OCI-LY3 (cell line): ENCODE results near the gene HECW1.

ENCODE experiments used
- EZH2phosphoT487 ChIP-seq: fragments of 200-600 bp; shearing (Covaris generic); IDR thresholded peaks from 2 replicates; pipeline ENCODE4 v1.6.1; 2018; ENCODE audit warnings: antibody characterized with exemption, mixed run types, low read depth
- TF ChIP-seq, protein P1 (sequence below): fragments of 200-600, 300-600 bp; sonication (generic); IDR thresholded peaks from 2 replicates; pipeline ENCODE4 v1.5.1; 2014; ENCODE audit warnings: antibody characterized with exemption, low read length, low read depth

DNA sequence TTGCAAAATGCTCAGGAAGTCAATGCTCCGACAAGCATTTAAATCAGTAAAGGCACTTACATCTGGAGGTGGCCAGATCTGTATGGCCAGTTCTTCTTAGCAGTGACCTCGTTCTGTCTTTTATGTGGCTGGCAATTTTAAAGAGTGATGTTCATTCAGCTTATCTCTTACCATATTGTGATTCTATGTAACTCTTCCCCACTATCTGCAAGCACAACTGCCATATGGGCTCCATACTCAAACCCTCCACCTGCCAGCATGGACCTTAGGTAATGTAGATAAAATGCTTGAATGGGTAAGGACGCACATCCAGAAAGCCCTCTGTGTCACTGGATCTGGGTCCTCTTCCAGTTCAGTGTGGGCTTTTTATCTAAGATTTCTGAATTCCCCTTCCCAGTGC is 428.0 kb downstream of the HECW1 start:
- TF ChIP-seq, protein P1, sequence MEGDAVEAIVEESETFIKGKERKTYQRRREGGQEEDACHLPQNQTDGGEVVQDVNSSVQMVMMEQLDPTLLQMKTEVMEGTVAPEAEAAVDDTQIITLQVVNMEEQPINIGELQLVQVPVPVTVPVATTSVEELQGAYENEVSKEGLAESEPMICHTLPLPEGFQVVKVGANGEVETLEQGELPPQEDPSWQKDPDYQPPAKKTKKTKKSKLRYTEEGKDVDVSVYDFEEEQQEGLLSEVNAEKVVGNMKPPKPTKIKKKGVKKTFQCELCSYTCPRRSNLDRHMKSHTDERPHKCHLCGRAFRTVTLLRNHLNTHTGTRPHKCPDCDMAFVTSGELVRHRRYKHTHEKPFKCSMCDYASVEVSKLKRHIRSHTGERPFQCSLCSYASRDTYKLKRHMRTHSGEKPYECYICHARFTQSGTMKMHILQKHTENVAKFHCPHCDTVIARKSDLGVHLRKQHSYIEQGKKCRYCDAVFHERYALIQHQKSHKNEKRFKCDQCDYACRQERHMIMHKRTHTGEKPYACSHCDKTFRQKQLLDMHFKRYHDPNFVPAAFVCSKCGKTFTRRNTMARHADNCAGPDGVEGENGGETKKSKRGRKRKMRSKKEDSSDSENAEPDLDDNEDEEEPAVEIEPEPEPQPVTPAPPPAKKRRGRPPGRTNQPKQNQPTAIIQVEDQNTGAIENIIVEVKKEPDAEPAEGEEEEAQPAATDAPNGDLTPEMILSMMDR = no peak
- no peak for TF ChIP-seq EZH2phosphoT487
